Measurements from ENCODE around the gene SERPINA4. TPM values are rescaled to one million over a fixed set of nuclear protein-coding genes. Genes with fewer than 3 reads are reported as not detected.

SERPINA4 gene
- polyA plus RNA-seq, 3 donors, result 0.70 to 1.5 (median 1.5) TPM

GRCh38 chr14:94581127-94581999 lies 20.1 kb downstream of the SERPINA4 start, which contains the start of gene SERPINA5:
TSS of gene SERPINA5 (plus strand) at chr14:94581426. CDS start at chr14:94587363, 5,937 bp downstream.
- DNase-seq (ENCODE audit: extremely low read depth in 1 of 11, low read depth in 9 of 11, low spot score in 4 of 11), result no peak

- no peak for DNase-seq (ENCODE audit: extremely low read depth in 1 of 11, low read depth in 9 of 11, low spot score in 4 of 11)
Measured at GRCh38 chr14:94582199-94582750, 21.0 kb downstream of the SERPINA4 start.

- no peak for DNase-seq (ENCODE audit: extremely low read depth in 1 of 11, low read depth in 9 of 11, low spot score in 4 of 11)
Measured at GRCh38 chr14:94582851-94583250, 21.6 kb downstream of the SERPINA4 start.

GRCh38 chr14:94583557-94583956 lies 22.3 kb downstream of the SERPINA4 start:
- DNase-seq (ENCODE audit: extremely low read depth in 1 of 11, low read depth in 9 of 11, low spot score in 4 of 11), result no peak

- DNase-seq (ENCODE audit: extremely low read depth in 1 of 11, low read depth in 9 of 11, low spot score in 4 of 11), result no peak
Measured at GRCh38 chr14:94584591-94585280, 23.5 kb downstream of the SERPINA4 start.

- DNase-seq (ENCODE audit: extremely low read depth in 1 of 11, low read depth in 9 of 11, low spot score in 4 of 11), result no peak
Measured at GRCh38 chr14:94586635-94587034, 25.4 kb downstream of the SERPINA4 start.

GRCh38 chr14:94588311-94588710 lies 27.1 kb downstream of the SERPINA4 start:
- no peak for DNase-seq (ENCODE audit: extremely low read depth in 1 of 11, low read depth in 9 of 11, low spot score in 4 of 11)

- no peak for DNase-seq (ENCODE audit: extremely low read depth in 1 of 11, low read depth in 9 of 11, low spot score in 4 of 11)
Measured at GRCh38 chr14:94591073-94591472, 29.8 kb downstream of the SERPINA4 start.

- DNase-seq (ENCODE audit: extremely low read depth in 1 of 11, low read depth in 9 of 11, low spot score in 4 of 11), result no peak
Measured at GRCh38 chr14:94591871-94592270, 30.6 kb downstream of the SERPINA4 start.

GRCh38 chr14:94592457-94592856 lies 31.2 kb downstream of the SERPINA4 start:
- DNase-seq (ENCODE audit: extremely low read depth in 1 of 11, low read depth in 9 of 11, low spot score in 4 of 11), result no peak

- no peak for DNase-seq (ENCODE audit: extremely low read depth in 1 of 11, low read depth in 9 of 11, low spot score in 4 of 11)
Measured at GRCh38 chr14:94593376-94593748, 32.1 kb downstream of the SERPINA4 start.

- DNase-seq (ENCODE audit: extremely low read depth in 1 of 11, low read depth in 9 of 11, low spot score in 4 of 11), result no peak
Measured at GRCh38 chr14:94593749-94594431, 32.6 kb downstream of the SERPINA4 start.

- no peak for DNase-seq (ENCODE audit: extremely low read depth in 1 of 11, low read depth in 9 of 11, low spot score in 4 of 11)
Measured at GRCh38 chr14:94594441-94594840, 33.2 kb downstream of the SERPINA4 start.

- no peak for DNase-seq (ENCODE audit: extremely low read depth in 1 of 11, low read depth in 9 of 11, low spot score in 4 of 11)
Measured at GRCh38 chr14:94595912-94596311, 34.7 kb downstream of the SERPINA4 start.

- DNase-seq (ENCODE audit: extremely low read depth in 1 of 11, low read depth in 9 of 11, low spot score in 4 of 11), result no peak
Measured at GRCh38 chr14:94596361-94596760, 35.1 kb downstream of the SERPINA4 start.

GRCh38 chr14:94597788-94598187 lies 36.5 kb downstream of the SERPINA4 start:
- no peak for DNase-seq (ENCODE audit: extremely low read depth in 1 of 11, low read depth in 9 of 11, low spot score in 4 of 11)

GRCh38 chr14:94598506-94598815 lies 37.2 kb downstream of the SERPINA4 start:
- DNase-seq (ENCODE audit: extremely low read depth in 1 of 11, low read depth in 9 of 11, low spot score in 4 of 11), result no peak

GRCh38 chr14:94598816-94599655 lies 37.8 kb downstream of the SERPINA4 start:
- peak in 2 of 11 donors; percentile 10 to 49 for DNase-seq (ENCODE audit: extremely low read depth in 1 of 11, low read depth in 9 of 11, low spot score in 4 of 11)

GRCh38 chr14:94599656-94600004 lies 38.4 kb downstream of the SERPINA4 start:
- no peak for DNase-seq (ENCODE audit: extremely low read depth in 1 of 11, low read depth in 9 of 11, low spot score in 4 of 11)
